B cell (primary cell): Measurements from ENCODE around the gene C20orf141. TPM values are rescaled to one million over a fixed set of nuclear protein-coding genes. Genes with fewer than 3 reads are reported as not detected.

Experiments used
- ATAC-seq: fragments of 200-7000 bp; cut with Tn5 transposase; one replicate; pipeline ENCODE4 v1.10.0; 2021; ENCODE audit warnings: low read depth, mild to moderate bottlenecking, moderate number of reproducible peaks, moderate library complexity
- CTCF ChIA-PET: fragments of 350-600 bp; sonication (Branson Sonifier 250); formaldehyde crosslinking; loops from one replicate; lab custom pipeline; 2021; ENCODE audit warnings: antibody characterized with exemption, inconsistent platforms; lab: Charles Lee
- POLR2A ChIA-PET: fragments of 350-600 bp; sonication (Branson Sonifier 250); formaldehyde crosslinking; loops from one replicate; lab custom pipeline; 2021; ENCODE audit warnings: antibody characterized with exemption; lab: Charles Lee
- DNase-seq: peaks from one replicate; pipeline ENCODE4 v3.0.0; 2013
- H2AFZ ChIP-seq: 2 replicates; pipeline ENCODE4 v1.6.1; 2012; ENCODE audit warnings: mild to moderate bottlenecking, low read depth, low read length; ENCODE audit not compliant: insufficient read depth, poor library complexity, severe bottlenecking
- H3K27ac ChIP-seq, 2 donors: 1 replicate in 1 of 2; 2 replicates in 1 of 2; pipeline ENCODE4 v1.5.1; 2012 to 2013; ENCODE audit warnings: low read length in 2 of 2, mild to moderate bottlenecking in 2 of 2, moderate library complexity in 1 of 2
- H3K27me3 ChIP-seq, 4 experiments: fragments of 200-600 bp in 1 of 4; sonication (generic) in 1 of 4; replicated peaks in 1 of 4; 1 replicate in 2 of 4; 2 replicates in 2 of 4; pipeline versions ENCODE4 v1.6.1 to v1.7.0; 2013 to 2016; ENCODE audit warnings: low read length in 3 of 4, mild to moderate bottlenecking in 2 of 4, mixed read lengths in 1 of 4, moderate library complexity in 1 of 4; ENCODE audit not compliant: insufficient read depth in 4 of 4, control insufficient read depth in 3 of 4; ENCODE audit errors: control extremely low read depth in 1 of 4
- H3K36me3 ChIP-seq, 2 experiments: replicated peaks in 1 of 2; 1 replicate in 1 of 2; 2 replicates in 1 of 2; pipeline versions ENCODE4 v1.6.1 to v1.7.1; 2013; ENCODE audit warnings: low read length in 1 of 2; ENCODE audit not compliant: insufficient read depth in 2 of 2, control insufficient read depth in 1 of 2; ENCODE audit errors: control extremely low read depth in 1 of 2, extremely low read depth in 1 of 2
- H3K4me1 ChIP-seq, 2 donors: fragments of 200-600 bp in 1 of 2; sonication (generic) in 1 of 2; 1 replicate in 1 of 2; 2 replicates in 1 of 2; pipeline versions ENCODE4 v1.5.1 to v1.6.1; 2013 to 2017; ENCODE audit warnings: low read length in 2 of 2; ENCODE audit not compliant: control insufficient read depth in 2 of 2, insufficient read depth in 2 of 2
- H3K4me2 ChIP-seq: replicated peaks from 2 replicates; pipeline ENCODE3; 2012; ENCODE audit warnings: mild to moderate bottlenecking, low read depth, low read length; ENCODE audit not compliant: poor library complexity, severe bottlenecking
- H3K4me3 ChIP-seq, 5 experiments: fragments of 200-600 bp in 1 of 5; sonication (generic) in 1 of 5; 1 replicate in 3 of 5; 2 replicates in 2 of 5; pipeline versions ENCODE4 v1.5.1 to v1.7.0; 2011 to 2016; ENCODE audit warnings: low read length in 4 of 5, mild to moderate bottlenecking in 4 of 5, low read depth in 2 of 5, control low read depth in 1 of 5, moderate library complexity in 1 of 5; ENCODE audit not compliant: insufficient read depth in 1 of 5; ENCODE audit errors: control extremely low read depth in 1 of 5, extremely low read depth in 1 of 5
- H3K79me2 ChIP-seq: fragments of 200-600 bp; sonication (generic); one replicate; pipeline ENCODE4 v1.6.0; 2016; ENCODE audit warnings: low read length; ENCODE audit not compliant: control insufficient read depth, insufficient read depth
- H3K9ac ChIP-seq: fragments of 200-600 bp; sonication (generic); 2 replicates; pipeline ENCODE4 v1.6.1; 2017; ENCODE audit warnings: mild to moderate bottlenecking, low read length, moderate library complexity
- H3K9me3 ChIP-seq, 3 donors: one replicate each; pipeline versions ENCODE4 v1.6.1 to v1.7.1; 2013; ENCODE audit warnings: low read length in 2 of 3; ENCODE audit not compliant: control insufficient read depth in 2 of 3, insufficient read depth in 1 of 3; ENCODE audit errors: control extremely low read depth in 1 of 3
- H4K20me1 ChIP-seq: 2 replicates; pipeline ENCODE4 v1.6.0; 2012; ENCODE audit warnings: mild to moderate bottlenecking, low read length; ENCODE audit not compliant: insufficient read depth, control insufficient read depth, poor library complexity, severe bottlenecking
- H3K27ac Mint-ChIP-seq: one replicate; pipeline ENCODE4 v1.8.0; 2021; ENCODE audit warnings: mixed read lengths
- H3K27me3 Mint-ChIP-seq: one replicate; pipeline ENCODE4 v1.8.0; 2021; ENCODE audit warnings: mixed read lengths
- H3K4me1 Mint-ChIP-seq: one replicate; pipeline ENCODE4 v1.8.0; 2021; ENCODE audit warnings: mixed read lengths
- H3K4me3 Mint-ChIP-seq: one replicate; pipeline ENCODE4 v1.8.0; 2021; ENCODE audit warnings: mixed read lengths
- H3K9me3 Mint-ChIP-seq: one replicate; pipeline ENCODE4 v1.8.0; 2022; ENCODE audit warnings: mixed read lengths; ENCODE audit not compliant: insufficient read depth
- CTCF ChIP-seq: fragments of 200-600 bp; IDR thresholded peaks from one replicate; pipeline ENCODE4 v1.8.0; 2022; ENCODE audit warnings: antibody characterized with exemption, mild to moderate bottlenecking
- EZH2 ChIP-seq: IDR thresholded peaks from 2 replicates; pipeline ENCODE4 v1.6.1; 2012; ENCODE audit warnings: borderline replicate concordance, low read depth, mild to moderate bottlenecking, moderate library complexity, low read length; ENCODE audit not compliant: insufficient read depth, poor library complexity, severe bottlenecking
- WGBS: methylation state at CpG from one replicate; pipeline ENCODE4 v1.1.5; 2013; ENCODE audit warnings: missing lambda C conversion rate; ENCODE audit not compliant: insufficient coverage; 5-methylcytosine and 5-hydroxymethylcytosine counted together
- intact Hi-C: fragments of 100-400 bp; cut with micrococcal nuclease; formaldehyde crosslinking; loops from one replicate; pipeline ENCODE4 v1.10.0; 2022
- polyA plus RNA-seq: library from polyadenylated mRNA; depleted of rRNA; stranded (reverse); fragments of >200 nt; gene quantifications from 2 replicates; pipeline ENCODE4 v1.2.3, GENCODE V29; 2012
- total RNA-seq, 2 donors: library from RNA; stranded (reverse); fragments of 120-200 nt in 1 of 2; gene quantifications; 1 replicate in 1 of 2; 2 replicates in 1 of 2; pipeline versions ENCODE4 v1.2.3 to v1.2.4, GENCODE V29; 2013 to 2022

C20orf141 gene
- total and polyA plus RNA-seq, 2 donors (not counting 1 experiment from before 2014, with no cell fraction given), result not detected

GRCh38 chr20:2835331-2835796 lies 20.6 kb downstream of the C20orf141 start:
- no peak overlapping the region for H3K27ac Mint-ChIP-seq
- peaks cover 11% of the 10 kb centered on the region for H3K79me2 ChIP-seq
- intact Hi-C loops, result no loop called here
- ChIA-PET CTCF (no interaction called here), POLR2A (interaction anchor here (0.7 kb wide), 1 partner anchor 874 kb away, joined by 4 read pairs; no protein-coding TSS in a partner anchor)
- no peak overlapping the region for H3K4me3 ChIP-seq
- 97% methylated on average over 6 of the region's 6 CpGs for WGBS
- H3K4me3 Mint-ChIP-seq, result no peak overlapping the region
- H3K4me1 ChIP-seq, result peaks cover 11 to 18% of the 10 kb centered on the region in 2 donors
- no peak for ATAC-seq
- no peak for DNase-seq
- peaks cover 0 to 3% (median 0%) of the 10 kb centered on the region in 3 donors for H3K9me3 ChIP-seq
- H2AFZ ChIP-seq, result no peak overlapping the region
- no peaks in the 10 kb centered on the region for H3K27me3 ChIP-seq
- no peak overlapping the region for H3K27ac ChIP-seq
- H3K9ac ChIP-seq, result no peak overlapping the region
- no peaks in the 10 kb centered on the region for H3K9me3 Mint-ChIP-seq
- no peaks in the 10 kb centered on the region for H3K27me3 Mint-ChIP-seq
- no peaks in the 10 kb centered on the region for H4K20me1 ChIP-seq
- no peaks in the 10 kb centered on the region for H3K36me3 ChIP-seq
- peaks cover 16% of the 10 kb centered on the region for H3K4me1 Mint-ChIP-seq
- H3K4me2 ChIP-seq, result no peak overlapping the region
- no peak for TF ChIP-seq EZH2
- no peak for TF ChIP-seq CTCF

- TF ChIP-seq CTCF, result no peak
- no peak for TF ChIP-seq EZH2
- Histone ChIP-seq H4K20me1 (no peaks in the 10 kb centered on the region), H3K4me1 (peaks cover 11 to 18% of the 10 kb centered on the region in 2 donors), H3K4me3 (no peak overlapping the region), H3K4me2 (no peak overlapping the region), H3K27me3 (no peaks in the 10 kb centered on the region), H3K79me2 (peaks cover 15% of the 10 kb centered on the region), H2AFZ (no peak overlapping the region), H3K9ac (no peak overlapping the region), H3K9me3 (peaks cover 0 to 3% (median 0%) of the 10 kb centered on the region in 3 donors), H3K36me3 (no peaks in the 10 kb centered on the region), H3K27ac (no peak overlapping the region)
- ChIA-PET POLR2A (interaction anchor here (0.7 kb wide), 1 partner anchor 875 kb away, joined by 4 read pairs; no protein-coding TSS in a partner anchor), CTCF (no interaction called here)
- Mint-ChIP-seq H3K4me1 (peaks cover 17% of the 10 kb centered on the region), H3K9me3 (no peaks in the 10 kb centered on the region), H3K27ac (no peak overlapping the region), H3K27me3 (no peaks in the 10 kb centered on the region), H3K4me3 (no peak overlapping the region)
- 94% methylated on average over 4 of the region's 5 CpGs for WGBS
- no peak for ATAC-seq
- no peak for DNase-seq
- intact Hi-C loops, result no loop called here
Observed at GRCh38 chr20:2836035-2836434, 21.2 kb downstream of the C20orf141 start.
